Activated CD4-positive, alpha-beta T cell treated with anti-CD3 and anti-CD28 coated beads, Interleukin-2, amount 10 ng/mL, durations not matched to agents 7 days and 5 days (primary cell): ENCODE measurements around the gene SLX4IP. TPM values are rescaled to one million over a fixed set of nuclear protein-coding genes. Genes with fewer than 3 reads are reported as not detected.
A peak's percentile ranks its signal among the peaks of the same experiment; 100 is the strongest.

Experiments
- CTCF ChIA-PET: fragments of 350-600 bp; sonication (Branson Sonifier 250); formaldehyde crosslinking; loops from one replicate; lab custom pipeline; 2021; ENCODE audit warnings: antibody characterized with exemption; lab: Charles Lee
- POLR2A ChIA-PET: fragments of 350-600 bp; sonication (Branson Sonifier 250); formaldehyde crosslinking; loops from one replicate; lab custom pipeline; 2021; ENCODE audit warnings: antibody characterized with exemption; lab: Charles Lee
- DNase-seq: peaks from one replicate; pipeline ENCODE4 v3.0.0-alpha.2; 2020
- H3K27ac Mint-ChIP-seq: one replicate; pipeline ENCODE4 v1.8.0; 2021; ENCODE audit warnings: mild to moderate bottlenecking, moderate library complexity, mixed read lengths
- H3K27me3 Mint-ChIP-seq: one replicate; pipeline ENCODE4 v1.8.0; 2021; ENCODE audit warnings: mixed read lengths
- H3K36me3 Mint-ChIP-seq: one replicate; pipeline ENCODE4 v1.8.0; 2021; ENCODE audit warnings: low read depth, mixed read lengths
- H3K4me1 Mint-ChIP-seq: one replicate; pipeline ENCODE4 v1.8.0; 2021; ENCODE audit warnings: mixed read lengths
- H3K4me3 Mint-ChIP-seq: one replicate; pipeline ENCODE4 v1.8.0; 2021; ENCODE audit warnings: mild to moderate bottlenecking, moderate library complexity, mixed read lengths
- H3K9me3 Mint-ChIP-seq: one replicate; pipeline ENCODE4 v1.8.0; 2021; ENCODE audit warnings: mixed read lengths
- total RNA-seq, 2 experiments: library from RNA; stranded (reverse); gene quantifications; one replicate each; pipeline ENCODE4 v1.2.3, GENCODE V29; 2021

SLX4IP gene
- total RNA-seq, 2 experiments from 2014 or later, result 9.2 to 9.5 TPM

- peaks cover 63% of the 10 kb centered on the region for H3K4me1 Mint-ChIP-seq
- CTCF ChIA-PET, result interaction anchor here (0.9 to 1.6 kb wide), 3 partner anchors 8 to 28 kb away, joined by 3 to 5 read pairs (median 3); no protein-coding TSS in a partner anchor
- no peaks in the 10 kb centered on the region for H3K27me3 Mint-ChIP-seq
- no peak for DNase-seq
- peaks cover 15% of the 10 kb centered on the region for H3K36me3 Mint-ChIP-seq
- H3K4me3 Mint-ChIP-seq, result peak overlapping the region; percentile 92
- peak overlapping the region; percentile 98 for H3K27ac Mint-ChIP-seq
- no peaks in the 10 kb centered on the region for H3K9me3 Mint-ChIP-seq
- POLR2A ChIA-PET, result no interaction called here
Observed at GRCh38 chr20:10433014-10433622, 2.0 kb upstream of the SLX4IP start.

DNA sequence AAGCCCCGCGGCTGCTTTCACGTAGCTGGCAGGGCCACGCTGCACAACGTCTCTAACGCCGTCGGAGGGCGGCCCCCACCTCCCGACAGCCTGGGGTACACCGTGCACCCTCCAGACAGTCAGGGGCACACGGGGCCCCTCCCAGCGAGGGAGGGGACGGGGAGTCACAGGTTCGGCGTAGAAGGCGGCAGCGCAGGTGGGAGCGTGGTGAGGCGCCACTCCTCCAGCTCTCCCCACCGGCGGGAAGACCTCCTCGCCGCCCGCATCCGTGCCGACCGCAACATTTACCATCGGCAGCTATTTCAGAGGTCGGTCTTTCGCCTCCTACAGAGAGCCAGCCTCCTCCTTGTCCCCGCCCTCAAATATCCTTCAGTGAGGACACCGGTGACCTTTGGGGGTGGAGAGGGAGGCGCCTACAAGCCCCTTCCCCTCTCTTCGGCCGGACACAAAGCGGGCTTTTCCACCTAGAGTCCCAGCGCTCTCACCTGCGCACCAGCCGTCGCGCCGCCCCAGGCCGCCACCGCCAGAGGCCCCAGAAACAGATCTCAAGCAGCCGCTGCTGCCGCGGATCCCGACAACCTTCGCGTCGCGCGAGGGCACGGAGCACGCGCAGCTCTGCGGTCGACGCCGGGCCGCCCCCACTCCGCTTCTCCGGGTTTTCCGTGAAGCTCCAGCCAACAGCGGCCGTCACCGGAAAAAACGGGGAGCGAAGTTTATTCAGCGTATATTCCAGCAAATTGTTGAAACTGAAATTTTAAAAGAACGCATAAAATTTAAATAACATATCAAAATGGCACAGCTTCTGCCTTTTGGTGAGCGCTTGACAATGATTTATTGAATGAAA is 1.3 kb upstream of the SLX4IP start, which contains the start of gene MKKS:
Gene MKKS, minus strand, starts transcription at position 600 of the 844 bp plus-strand sequence. CDS start 20,708 bp downstream, outside the sequence.
- Mint-ChIP-seq H3K27ac (peak within 1 kb of the TSS; percentile 98), H3K4me3 (peak within 1 kb of the TSS; percentile 92), H3K36me3 (peaks cover 15% of the 10 kb centered on the region), H3K27me3 (no peaks in the 10 kb centered on the region), H3K9me3 (no peaks in the 10 kb centered on the region), H3K4me1 (peaks cover 67% of the 10 kb centered on the region)
- peak; percentile 86 for DNase-seq
- ChIA-PET POLR2A (interaction anchor here (0.6 to 1.2 kb wide), 4 partner anchors 15 to 241 kb away, joined by 3 to 5 read pairs (median 4); no protein-coding TSS in a partner anchor), CTCF (interaction anchor here (0.8 to 1.9 kb wide), 9 partner anchors 9 to 160 kb away, joined by 3 to 9 read pairs (median 4); no protein-coding TSS in a partner anchor)

DNA sequence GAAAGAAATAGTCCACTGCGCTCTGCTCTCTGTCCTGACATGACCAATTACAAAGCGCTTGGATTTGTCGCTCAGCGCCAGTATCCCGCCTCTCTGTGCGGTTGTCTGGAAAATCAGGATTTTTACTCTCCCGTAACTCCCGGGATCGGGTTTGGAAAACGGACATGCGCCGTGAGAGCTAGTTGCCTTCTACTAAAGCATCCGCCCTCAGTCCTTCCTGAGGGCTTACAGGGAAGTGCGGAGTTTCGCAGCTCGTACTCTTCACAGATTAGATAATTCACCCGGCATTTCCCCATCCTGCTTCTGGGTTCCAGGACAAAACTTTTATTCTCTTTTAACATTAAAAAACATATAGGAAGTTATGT is 656 bp upstream of the SLX4IP start:
- Mint-ChIP-seq H3K4me1 (peaks cover 62% of the 10 kb centered on the region), H3K27ac (peak overlapping the region; percentile 98), H3K4me3 (peak overlapping the region; percentile 92), H3K9me3 (no peaks in the 10 kb centered on the region), H3K27me3 (no peaks in the 10 kb centered on the region), H3K36me3 (peaks cover 15% of the 10 kb centered on the region)
- CTCF ChIA-PET, result interaction anchor here (0.8 to 1.9 kb wide), 9 partner anchors 10 to 159 kb away, joined by 3 to 9 read pairs (median 4); no protein-coding TSS in a partner anchor
- POLR2A ChIA-PET, result interaction anchor here (0.6 to 1.2 kb wide), 3 partner anchors 14 to 79 kb away, joined by 3 to 5 read pairs (median 4); no protein-coding TSS in a partner anchor
- DNase-seq, result peak; percentile 83

GRCh38 chr20:10436053-10436699 is 1.1 kb downstream of the SLX4IP start:
- H3K4me3 Mint-ChIP-seq, result peak overlapping the region; percentile 92
- no peaks in the 10 kb centered on the region for H3K9me3 Mint-ChIP-seq
- CTCF ChIA-PET, result interaction anchor here (0.6 to 1.9 kb wide), 2 partner anchors 16 to 75 kb away, joined by 3 to 9 read pairs; no protein-coding TSS in a partner anchor
- no peaks in the 10 kb centered on the region for H3K27me3 Mint-ChIP-seq
- POLR2A ChIA-PET, result no interaction called here
- peak overlapping the region; percentile 98 for H3K27ac Mint-ChIP-seq
- H3K4me1 Mint-ChIP-seq, result peaks cover 54% of the 10 kb centered on the region
- peaks cover 17% of the 10 kb centered on the region for H3K36me3 Mint-ChIP-seq
- DNase-seq, result no peak

- H3K4me1 Mint-ChIP-seq, result peaks cover 42% of the 10 kb centered on the region
- CTCF ChIA-PET, result interaction anchor here (0.6 kb wide), 1 partner anchor 230 kb away, joined by 3 read pairs; no protein-coding TSS in a partner anchor
- peak overlapping the region; percentile 74 for H3K27ac Mint-ChIP-seq
- H3K27me3 Mint-ChIP-seq, result no peaks in the 10 kb centered on the region
- POLR2A ChIA-PET, result no interaction called here
- no peak overlapping the region for H3K4me3 Mint-ChIP-seq
- peaks cover 18% of the 10 kb centered on the region for H3K36me3 Mint-ChIP-seq
- no peaks in the 10 kb centered on the region for H3K9me3 Mint-ChIP-seq
- DNase-seq, result no peak
Observed at GRCh38 chr20:10438217-10438616, 3.1 kb downstream of the SLX4IP start.

- H3K4me1 Mint-ChIP-seq, result peaks cover 31% of the 10 kb centered on the region
- H3K4me3 Mint-ChIP-seq, result no peak overlapping the region
- H3K9me3 Mint-ChIP-seq, result no peaks in the 10 kb centered on the region
- H3K36me3 Mint-ChIP-seq, result peaks cover 13% of the 10 kb centered on the region
- POLR2A ChIA-PET, result no interaction called here
- no peak overlapping the region for H3K27ac Mint-ChIP-seq
- CTCF ChIA-PET, result interaction anchor here (1.0 kb wide), 1 partner anchor 16 kb away, joined by 3 read pairs; no protein-coding TSS in a partner anchor
- no peaks in the 10 kb centered on the region for H3K27me3 Mint-ChIP-seq
- no peak for DNase-seq
Observed at GRCh38 chr20:10443936-10444335, 8.8 kb downstream of the SLX4IP start.

DNA sequence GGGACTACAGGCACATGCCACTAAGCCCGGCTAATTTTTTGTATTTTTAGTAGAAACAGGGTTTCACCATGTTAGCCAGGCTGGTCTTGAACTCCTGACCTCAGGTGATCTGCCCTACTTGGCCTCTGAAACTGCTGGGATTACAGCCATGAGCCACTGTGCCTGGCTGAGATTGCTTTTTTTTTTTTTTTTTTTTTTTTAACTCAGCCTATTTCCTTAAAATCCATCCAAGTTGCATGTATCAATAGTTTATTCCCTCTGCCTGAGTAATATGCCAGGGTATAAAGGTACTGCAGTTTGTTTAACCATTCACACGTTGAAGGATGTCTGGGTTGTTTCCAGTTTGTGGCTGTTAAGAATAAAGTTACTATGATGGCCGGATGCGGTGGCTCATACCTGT is 10.7 kb downstream of the SLX4IP start:
- Mint-ChIP-seq H3K27me3 (no peaks in the 10 kb centered on the region), H3K27ac (no peak overlapping the region), H3K9me3 (no peaks in the 10 kb centered on the region), H3K4me1 (peaks cover 33% of the 10 kb centered on the region), H3K4me3 (no peak overlapping the region), H3K36me3 (peaks cover 17% of the 10 kb centered on the region)
- DNase-seq, result no peak
- ChIA-PET CTCF (no interaction called here), POLR2A (no interaction called here)

DNA sequence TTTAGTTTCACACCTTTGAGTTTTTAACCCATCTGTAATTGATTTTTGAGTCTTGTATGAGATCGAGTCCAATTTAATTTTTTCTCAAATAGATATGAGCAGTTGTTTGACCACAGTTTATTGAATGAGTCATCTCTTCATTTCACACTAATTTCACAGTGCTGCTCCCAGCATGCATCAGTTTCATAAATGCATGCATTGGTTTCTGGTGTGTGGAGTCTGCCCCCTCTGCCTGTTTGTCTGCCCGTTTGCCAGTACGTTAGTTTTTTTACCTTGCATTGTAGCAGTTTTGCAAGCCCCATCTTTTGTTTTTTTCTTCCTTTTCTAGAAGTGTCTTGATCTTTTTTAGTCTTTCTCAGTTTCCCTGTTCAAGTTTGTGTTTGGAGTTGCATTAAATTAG is 11.9 kb downstream of the SLX4IP start:
- H3K4me1 Mint-ChIP-seq, result peaks cover 34% of the 10 kb centered on the region
- H3K4me3 Mint-ChIP-seq, result peak overlapping the region; percentile 62
- peak; percentile 72 for DNase-seq
- ChIA-PET POLR2A (no interaction called here), CTCF (no interaction called here)
- peak overlapping the region; percentile 91 for H3K27ac Mint-ChIP-seq
- peaks cover 18% of the 10 kb centered on the region for H3K36me3 Mint-ChIP-seq
- H3K9me3 Mint-ChIP-seq, result no peaks in the 10 kb centered on the region
- H3K27me3 Mint-ChIP-seq, result no peaks in the 10 kb centered on the region

- Mint-ChIP-seq H3K27ac (no peak overlapping the region), H3K4me3 (no peak overlapping the region), H3K9me3 (no peaks in the 10 kb centered on the region), H3K4me1 (peaks cover 45% of the 10 kb centered on the region), H3K27me3 (no peaks in the 10 kb centered on the region), H3K36me3 (peaks cover 19% of the 10 kb centered on the region)
- POLR2A ChIA-PET, result interaction anchor here (0.6 kb wide), 1 partner anchor 14 kb away, joined by 4 read pairs; no protein-coding TSS in a partner anchor
- DNase-seq, result no peak
- CTCF ChIA-PET, result no interaction called here
Observed at GRCh38 chr20:10448270-10449156, 13.4 kb downstream of the SLX4IP start.

GRCh38 chr20:10449270-10449669 is 14.2 kb downstream of the SLX4IP start:
- no peak overlapping the region for H3K4me3 Mint-ChIP-seq
- no peak overlapping the region for H3K27ac Mint-ChIP-seq
- ChIA-PET CTCF (no interaction called here), POLR2A (interaction anchor here (0.6 kb wide), 1 partner anchor 15 kb away, joined by 4 read pairs; no protein-coding TSS in a partner anchor)
- H3K9me3 Mint-ChIP-seq, result no peaks in the 10 kb centered on the region
- peaks cover 19% of the 10 kb centered on the region for H3K36me3 Mint-ChIP-seq
- peaks cover 48% of the 10 kb centered on the region for H3K4me1 Mint-ChIP-seq
- no peaks in the 10 kb centered on the region for H3K27me3 Mint-ChIP-seq
- DNase-seq, result no peak

- ChIA-PET CTCF (interaction anchor here (0.7 kb wide), 1 partner anchor 9 kb away, joined by 3 read pairs; no protein-coding TSS in a partner anchor), POLR2A (interaction anchor here (0.6 to 1.9 kb wide), 3 partner anchors 19 to 119 kb away, joined by 3 to 5 read pairs (median 4); partner anchors contain the start of genes MKKS and SLX4IP)
- H3K27ac Mint-ChIP-seq, result peak overlapping the region; percentile 74
- peaks cover 28% of the 10 kb centered on the region for H3K4me1 Mint-ChIP-seq
- no peaks in the 10 kb centered on the region for H3K27me3 Mint-ChIP-seq
- peak; percentile 56 for DNase-seq
- H3K4me3 Mint-ChIP-seq, result peak overlapping the region; percentile 21
- peaks cover 18% of the 10 kb centered on the region for H3K36me3 Mint-ChIP-seq
- H3K9me3 Mint-ChIP-seq, result peaks cover 7% of the 10 kb centered on the region
Observed at GRCh38 chr20:10453241-10453640, 18.1 kb downstream of the SLX4IP start.
